ENCODE results near the gene KNSTRN.

The KNSTRN gene

DNA sequence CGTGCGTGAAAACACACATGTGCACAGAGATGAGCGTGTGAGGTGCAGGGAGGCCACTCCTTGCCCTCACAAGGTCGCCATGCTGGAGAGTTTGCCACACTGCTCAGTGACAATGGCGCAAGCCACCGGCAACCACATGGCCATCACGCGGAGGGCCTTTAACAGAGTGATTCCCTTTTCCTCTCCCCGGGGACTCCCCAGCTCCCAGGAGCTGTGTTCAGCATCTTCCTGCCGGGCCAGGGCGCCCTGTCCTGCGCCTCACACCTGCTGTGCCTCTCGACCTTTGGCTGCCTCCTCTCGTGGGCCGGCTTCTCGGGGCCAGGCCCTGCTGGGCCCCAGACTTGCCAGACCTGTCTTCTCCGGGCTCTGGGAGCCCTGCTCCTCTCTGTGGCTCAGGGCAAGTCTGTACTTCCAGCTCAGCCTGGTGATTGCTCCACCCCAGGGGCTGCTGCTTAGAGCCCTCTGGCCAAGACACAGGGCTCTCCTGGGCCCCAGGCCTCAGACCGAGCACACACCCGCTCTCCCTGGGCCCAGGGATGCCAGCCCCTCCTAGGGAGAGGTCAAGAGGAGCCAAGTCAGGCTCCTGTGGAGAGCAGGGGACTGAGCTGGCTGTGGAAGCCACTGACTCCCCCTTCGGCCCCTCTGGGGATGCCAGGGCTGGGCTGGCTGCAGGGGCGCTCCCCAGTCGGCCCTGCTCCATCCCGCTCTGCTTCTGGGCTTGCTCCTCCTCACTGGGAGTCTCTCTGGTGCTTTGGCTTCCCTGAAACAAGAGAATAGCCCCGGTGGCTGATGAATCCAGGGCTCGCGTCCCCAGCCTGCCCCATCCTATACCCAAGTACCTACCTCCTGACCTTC lies 47.4 kb upstream of the KNSTRN start:
- Histone ChIP-seq H3K9me3 (ENCODE audit: insufficient read depth, low read length) (no peaks in the 10 kb centered on the region), H3K9me2 (replicated peaks; ENCODE audit: insufficient read depth, low read length) (no peaks in the 10 kb centered on the region), H2AFZ (ENCODE audit: low read depth, low read length, severe bottlenecking) (no peak overlapping the region), H3K36me3 (ENCODE audit: low read length) (no peaks in the 10 kb centered on the region), H3K79me2 (ENCODE audit: insufficient read depth, low read length) (no peaks in the 10 kb centered on the region), H3K4me3 (ENCODE audit: insufficient read depth, low read length, poor library complexity, severe bottlenecking) (no peak overlapping the region), H3K9ac (ENCODE audit: low read length) (no peak overlapping the region), H3K4me2 (ENCODE audit: low read depth, low read length, poor library complexity, severe bottlenecking) (no peak overlapping the region), H3F3A (ENCODE audit: insufficient read depth) (no peaks in the 10 kb centered on the region), H3K27me3 (ENCODE audit: low read length) (no peaks in the 10 kb centered on the region), H4K20me1 (ENCODE audit: low read depth, low read length) (no peaks in the 10 kb centered on the region), H3K27ac (ENCODE audit: low read depth, low read length) (no peak overlapping the region)
- no peak for TF ChIP-seq EZH2phosphoT487 (conservative IDR thresholded peaks at IDR 0.05; ENCODE audit: low read length)
- TF ChIP-seq, protein P1, sequence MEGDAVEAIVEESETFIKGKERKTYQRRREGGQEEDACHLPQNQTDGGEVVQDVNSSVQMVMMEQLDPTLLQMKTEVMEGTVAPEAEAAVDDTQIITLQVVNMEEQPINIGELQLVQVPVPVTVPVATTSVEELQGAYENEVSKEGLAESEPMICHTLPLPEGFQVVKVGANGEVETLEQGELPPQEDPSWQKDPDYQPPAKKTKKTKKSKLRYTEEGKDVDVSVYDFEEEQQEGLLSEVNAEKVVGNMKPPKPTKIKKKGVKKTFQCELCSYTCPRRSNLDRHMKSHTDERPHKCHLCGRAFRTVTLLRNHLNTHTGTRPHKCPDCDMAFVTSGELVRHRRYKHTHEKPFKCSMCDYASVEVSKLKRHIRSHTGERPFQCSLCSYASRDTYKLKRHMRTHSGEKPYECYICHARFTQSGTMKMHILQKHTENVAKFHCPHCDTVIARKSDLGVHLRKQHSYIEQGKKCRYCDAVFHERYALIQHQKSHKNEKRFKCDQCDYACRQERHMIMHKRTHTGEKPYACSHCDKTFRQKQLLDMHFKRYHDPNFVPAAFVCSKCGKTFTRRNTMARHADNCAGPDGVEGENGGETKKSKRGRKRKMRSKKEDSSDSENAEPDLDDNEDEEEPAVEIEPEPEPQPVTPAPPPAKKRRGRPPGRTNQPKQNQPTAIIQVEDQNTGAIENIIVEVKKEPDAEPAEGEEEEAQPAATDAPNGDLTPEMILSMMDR (IDR thresholded peaks at IDR 0.05; ENCODE audit: insufficient read depth, low read length, poor library complexity, severe bottlenecking) = no peak

GRCh38 chr15:40335938-40336743 lies 46.4 kb upstream of the KNSTRN start:
- no peaks in the 10 kb centered on the region for H3K9me3 ChIP-seq (ENCODE audit: insufficient read depth, low read length)
- no peak overlapping the region for H3K27ac ChIP-seq (ENCODE audit: low read depth, low read length)
- no peak overlapping the region for H2AFZ ChIP-seq (ENCODE audit: low read depth, low read length, severe bottlenecking)
- no peaks in the 10 kb centered on the region for H3K79me2 ChIP-seq (ENCODE audit: insufficient read depth, low read length)
- H3K4me3 ChIP-seq (ENCODE audit: insufficient read depth, low read length, poor library complexity, severe bottlenecking) = no peak overlapping the region
- no peaks in the 10 kb centered on the region for H3K9me2 ChIP-seq (replicated peaks; ENCODE audit: insufficient read depth, low read length)
- H4K20me1 ChIP-seq (ENCODE audit: low read depth, low read length) = no peaks in the 10 kb centered on the region
- no peak for TF ChIP-seq EZH2phosphoT487 (conservative IDR thresholded peaks at IDR 0.05; ENCODE audit: low read length)
- TF ChIP-seq, protein P1 (IDR thresholded peaks at IDR 0.05; ENCODE audit: insufficient read depth, low read length, poor library complexity, severe bottlenecking) = no peak
- H3K27me3 ChIP-seq (ENCODE audit: low read length) = no peaks in the 10 kb centered on the region
- H3F3A ChIP-seq (ENCODE audit: insufficient read depth) = no peaks in the 10 kb centered on the region
- no peaks in the 10 kb centered on the region for H3K36me3 ChIP-seq (ENCODE audit: low read length)
- H3K4me2 ChIP-seq (ENCODE audit: low read depth, low read length, poor library complexity, severe bottlenecking) = no peak overlapping the region
- H3K9ac ChIP-seq (ENCODE audit: low read length) = no peak overlapping the region

GRCh38 chr15:40336744-40337122 lies 45.8 kb upstream of the KNSTRN start:
- no peak overlapping the region for H3K4me3 ChIP-seq (ENCODE audit: insufficient read depth, low read length, poor library complexity, severe bottlenecking)

More at GRCh38 chr15:40336744-40337122, 45.8 kb upstream of the KNSTRN start:
- TF ChIP-seq, protein P1 (IDR thresholded peaks at IDR 0.05; ENCODE audit: insufficient read depth, low read length, poor library complexity, severe bottlenecking) = peak; percentile 47
- no peak for TF ChIP-seq EZH2phosphoT487 (conservative IDR thresholded peaks at IDR 0.05; ENCODE audit: low read length)
- H3K36me3 ChIP-seq (ENCODE audit: low read length) = no peaks in the 10 kb centered on the region
- no peaks in the 10 kb centered on the region for H3K9me3 ChIP-seq (ENCODE audit: insufficient read depth, low read length)
- no peak overlapping the region for H3K4me2 ChIP-seq (ENCODE audit: low read depth, low read length, poor library complexity, severe bottlenecking)
- H3K9ac ChIP-seq (ENCODE audit: low read length) = no peak overlapping the region
- H3F3A ChIP-seq (ENCODE audit: insufficient read depth) = no peaks in the 10 kb centered on the region
- no peaks in the 10 kb centered on the region for H4K20me1 ChIP-seq (ENCODE audit: low read depth, low read length)
- H3K9me2 ChIP-seq (replicated peaks; ENCODE audit: insufficient read depth, low read length) = no peaks in the 10 kb centered on the region
- no peak overlapping the region for H3K27ac ChIP-seq (ENCODE audit: low read depth, low read length)
- no peaks in the 10 kb centered on the region for H3K79me2 ChIP-seq (ENCODE audit: insufficient read depth, low read length)
- no peak overlapping the region for H2AFZ ChIP-seq (ENCODE audit: low read depth, low read length, severe bottlenecking)
- H3K27me3 ChIP-seq (ENCODE audit: low read length) = no peaks in the 10 kb centered on the region
